T-cell (primary cell): ENCODE results near the gene FNDC7. TPM values are rescaled to one million over a fixed set of nuclear protein-coding genes. Genes with fewer than 3 reads are reported as not detected.
"Not testable (repeated sequence)": the region's sequence is repeated elsewhere in the genome, so short reads cannot be mapped to it uniquely, and the experiment has no call there.

Experiments used
- ATAC-seq, 4 experiments: fragments of 200-7000 bp in 3 of 4; fragments of 150-1000 bp in 1 of 4; cut with Tn5 transposase; replicated peaks in 1 of 4; 1 replicate in 3 of 4; 2 replicates in 1 of 4; pipeline ENCODE4 v1.10.0; 2021; ENCODE audit warnings: moderate library complexity in 3 of 4, mild to moderate bottlenecking in 2 of 4, moderate number of reproducible peaks in 1 of 4
- CTCF ChIA-PET, 2 donors: fragments of 300-600 bp; sonication (Branson Sonifier 250); formaldehyde crosslinking; loops; one replicate each; lab custom pipeline; 2022; ENCODE audit warnings: antibody characterized with exemption in 2 of 2; lab: Charles Lee
- POLR2A ChIA-PET, 2 donors: fragments of 300-600 bp; sonication (Branson Sonifier 250); formaldehyde crosslinking; loops; one replicate each; lab custom pipeline; 2022; ENCODE audit warnings: antibody characterized with exemption in 2 of 2; lab: Charles Lee
- DNase-seq, 35 experiments: peaks; one replicate each; pipeline versions ENCODE4 v3.0.0 to v3.0.0-alpha.2; 2013 to 2023
- H3K27ac ChIP-seq: one replicate; pipeline ENCODE4 v1.5.1; 2013; ENCODE audit warnings: low read length
- H3K27me3 ChIP-seq, 2 experiments: replicated peaks in 1 of 2; 1 replicate in 1 of 2; 2 replicates in 1 of 2; pipeline versions ENCODE4 v1.6.1 to v1.7.0; 2013; ENCODE audit warnings: low read length in 1 of 2, mixed read lengths in 1 of 2; ENCODE audit not compliant: control insufficient read depth in 2 of 2, insufficient read depth in 2 of 2; ENCODE audit errors: extremely low read depth in 1 of 2
- H3K36me3 ChIP-seq, 2 donors: 1 replicate in 1 of 2; 2 replicates in 1 of 2; pipeline versions ENCODE4 v1.6.1 to v1.7.0; 2013; ENCODE audit warnings: low read length in 1 of 2; ENCODE audit not compliant: control insufficient read depth in 2 of 2, insufficient read depth in 1 of 2; ENCODE audit errors: extremely low read depth in 1 of 2
- H3K4me1 ChIP-seq, 2 experiments: 1 replicate in 1 of 2; 2 replicates in 1 of 2; pipeline versions ENCODE4 v1.6.1 to v1.7.0; 2013; ENCODE audit warnings: low read length in 2 of 2, mixed read lengths in 1 of 2; ENCODE audit not compliant: insufficient read depth in 2 of 2, control insufficient read depth in 1 of 2; ENCODE audit errors: extremely low read depth in 1 of 2
- H3K4me3 ChIP-seq, 2 donors: 1 replicate in 1 of 2; 2 replicates in 1 of 2; pipeline versions ENCODE4 v1.5.1 to v1.7.0; 2013; ENCODE audit warnings: mild to moderate bottlenecking in 2 of 2, low read length in 1 of 2, moderate library complexity in 1 of 2; ENCODE audit not compliant: control insufficient read depth in 1 of 2; ENCODE audit errors: extremely low read depth in 1 of 2
- H3K9me3 ChIP-seq: 2 replicates; pipeline ENCODE4 v1.7.0; 2013
- H3K27ac Mint-ChIP-seq, 2 donors: one replicate each; pipeline ENCODE4 v1.8.0; 2020 to 2021; ENCODE audit warnings: mild to moderate bottlenecking in 2 of 2, mixed read lengths in 2 of 2
- H3K27me3 Mint-ChIP-seq, 2 donors: one replicate each; pipeline ENCODE4 v1.8.0; 2021 to 2022; ENCODE audit warnings: mixed read lengths in 2 of 2
- H3K36me3 Mint-ChIP-seq: one replicate; pipeline ENCODE4 v1.8.0; 2021; ENCODE audit warnings: mixed read lengths
- H3K4me1 Mint-ChIP-seq, 3 donors: one replicate each; pipeline ENCODE4 v1.8.0; 2020 to 2022; ENCODE audit warnings: mixed read lengths in 3 of 3, mild to moderate bottlenecking in 1 of 3
- H3K4me3 Mint-ChIP-seq, 3 donors: one replicate each; pipeline ENCODE4 v1.8.0; 2020 to 2022; ENCODE audit warnings: mild to moderate bottlenecking in 3 of 3, mixed read lengths in 3 of 3, moderate library complexity in 3 of 3
- H3K9me3 Mint-ChIP-seq, 3 donors: one replicate each; pipeline ENCODE4 v1.8.0; 2020 to 2022; ENCODE audit warnings: mixed read lengths in 3 of 3
- WGBS: methylation state at CpG from one replicate; pipeline ENCODE4 v1.1.5; 2013; ENCODE audit warnings: missing lambda C conversion rate; ENCODE audit not compliant: insufficient coverage; 5-methylcytosine and 5-hydroxymethylcytosine counted together
- total RNA-seq, 35 experiments: library from RNA in 6 of 35; stranded (reverse) in 6 of 35; fragments of 120-200 nt in 1 of 35; gene quantifications; one replicate each; pipeline versions ENCODE4 v1.2.1 to v1.2.4 and lab custom pipeline; 2013 to 2026

The FNDC7 gene, protein sequence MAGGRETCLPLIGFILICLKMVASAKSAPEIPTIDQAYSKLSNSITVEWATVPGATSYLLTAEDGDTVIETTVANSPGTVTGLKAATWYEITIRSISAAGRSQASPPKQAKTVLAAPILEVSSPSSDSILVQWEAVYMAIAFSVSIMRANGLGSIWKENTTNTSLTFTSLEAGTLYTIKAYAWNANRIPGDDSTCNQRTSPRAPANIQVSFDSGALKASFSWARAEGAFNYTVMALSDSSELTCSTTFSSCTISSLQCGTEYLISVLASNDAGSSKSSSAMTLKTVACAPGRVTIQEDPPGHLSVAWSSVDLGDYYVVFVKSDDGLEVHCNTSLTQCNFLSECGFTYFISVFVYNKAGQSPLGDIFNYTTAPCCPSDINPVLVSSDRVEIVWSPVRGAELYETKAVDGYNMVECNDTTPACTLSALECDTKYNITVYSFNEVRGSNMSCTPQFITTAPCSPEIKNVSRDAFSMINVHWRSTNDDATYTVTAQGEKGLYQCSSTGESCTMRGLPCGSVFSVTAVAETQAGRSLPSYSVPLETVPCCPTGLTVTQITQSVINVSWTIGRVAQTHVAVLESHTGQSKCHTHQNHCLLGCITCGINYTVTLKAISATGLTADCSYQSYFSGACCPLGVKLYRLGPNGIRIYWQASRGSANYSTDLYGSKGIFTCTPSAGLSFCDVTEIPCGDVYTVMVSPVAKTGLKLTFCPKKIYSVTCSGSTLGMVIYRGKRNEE
- total RNA-seq: under 1 TPM; 0.13 to 0.29 (median 0.25) TPM
- 0.09 TPM for total RNA-seq (2013)
- total RNA-seq (lab: John Stamatoyannopoulos, UW): 0 to 0.81 (median 0.19) reads per million in 29 experiments

DNA sequence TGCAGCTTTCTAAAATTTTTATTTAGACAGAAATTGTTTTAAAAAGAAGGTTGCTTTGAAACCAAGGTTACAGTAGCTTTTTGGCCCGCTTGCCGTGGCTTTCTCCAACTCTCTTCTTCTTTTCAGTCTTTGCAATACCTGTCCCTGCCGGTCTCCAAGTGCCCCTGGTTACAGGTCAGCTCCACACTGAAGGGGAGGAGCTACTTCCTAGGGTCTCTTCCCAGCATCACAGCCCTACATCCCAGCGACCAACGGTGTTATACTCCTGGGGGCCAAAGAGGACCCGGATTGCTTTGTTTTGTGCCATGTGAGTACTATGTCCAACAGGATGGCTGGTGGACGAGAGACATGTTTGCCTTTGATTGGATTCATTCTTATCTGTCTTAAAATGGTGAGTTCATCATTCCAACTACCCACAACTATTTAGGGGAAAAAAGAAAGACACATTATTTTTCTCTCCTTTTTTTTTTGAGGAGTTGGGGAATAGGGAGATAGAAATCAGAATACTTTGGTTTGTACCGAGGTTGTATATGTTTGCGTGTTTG lies at the start of gene FNDC7:
FNDC7 (plus strand) TSS at position 303 of the 545 bp plus-strand sequence; CDS start at position 329, 26 bp downstream.
- WGBS: 100% methylated on average over 3 of the region's 9 CpGs
- no peaks in the 10 kb centered on the region for H3K36me3 Mint-ChIP-seq
- H3K27ac Mint-ChIP-seq: no peak within 1 kb of the TSS
- POLR2A ChIA-PET: no interaction called here
- Histone ChIP-seq H3K27ac (no peak within 1 kb of the TSS), H3K36me3 (no peaks in the 10 kb centered on the region), H3K27me3 (no peaks in the 10 kb centered on the region), H3K4me1 (peaks cover 0 to 6% of the 10 kb centered on the region in 2 experiments), H3K4me3 (no peak within 1 kb of the TSS), H3K9me3 (no peaks in the 10 kb centered on the region)
- H3K4me1 Mint-ChIP-seq: peaks cover 7 to 13% (median 12%) of the 10 kb centered on the region in 3 donors
- ATAC-seq: no peak
- H3K27me3 Mint-ChIP-seq: peaks cover 3 to 10% of the 10 kb centered on the region in 2 donors
- CTCF ChIA-PET: interaction anchor here in 1 of 2 donors (2.1 kb wide), 1 partner anchor 20 kb away, joined by 7 read pairs; the partner anchor contains the start of gene PRPF38B
- no peak for DNase-seq
- no peaks in the 10 kb centered on the region for H3K9me3 Mint-ChIP-seq
- H3K4me3 Mint-ChIP-seq: no peak within 1 kb of the TSS

DNA sequence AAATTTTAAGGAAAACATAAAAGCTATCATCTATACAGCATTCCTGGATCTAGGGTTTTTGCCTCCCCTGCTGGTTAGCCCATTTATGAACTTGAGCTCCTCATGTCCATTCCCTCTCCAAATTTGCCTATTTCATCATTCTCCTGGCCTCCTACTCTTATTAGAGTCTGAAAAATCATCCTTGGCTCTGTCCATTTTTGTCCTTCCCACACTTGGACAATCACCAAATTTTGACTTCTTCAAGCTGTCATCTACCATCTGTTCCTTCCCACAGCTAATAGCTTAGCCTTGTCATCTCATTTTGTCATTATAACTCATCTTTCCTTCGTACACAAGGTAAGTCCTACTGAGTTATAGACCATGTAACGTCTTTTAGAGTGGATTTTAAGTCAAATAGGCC lies 49.6 kb upstream of the FNDC7 start:
- Histone ChIP-seq H3K9me3 (no peaks in the 10 kb centered on the region), H3K4me3 (no peak overlapping the region), H3K27me3 (no peaks in the 10 kb centered on the region), H3K4me1 (peaks cover 8 to 17% of the 10 kb centered on the region in 2 experiments), H3K27ac (no peak overlapping the region), H3K36me3 (no peaks in the 10 kb centered on the region)
- no peak for DNase-seq
- ATAC-seq: no peak
- POLR2A ChIA-PET: interaction anchor here (0.6 to 2.7 kb wide), 3 partner anchors 16 to 51 kb away, joined by 3 to 33 read pairs (median 3); partner anchors contain the start of gene PRPF38B (in 1 of the 2)
- Mint-ChIP-seq H3K27me3 (no peaks in the 10 kb centered on the region), H3K9me3 (no peaks in the 10 kb centered on the region), H3K4me3 (peak overlapping the region in 2 of 3 donors; percentile 8 to 21), H3K36me3 (no peaks in the 10 kb centered on the region), H3K27ac (peak overlapping the region; percentile 47 to 95), H3K4me1 (peaks cover 28 to 40% (median 33%) of the 10 kb centered on the region in 3 donors)
- CTCF ChIA-PET: interaction anchor here (0.8 to 4.5 kb wide), 5 partner anchors 16 to 103 kb away, joined by 3 to 32 read pairs (median 6); partner anchors contain the start of gene EEIG2 (in 1 of the 2)
- no CpG with 5 or more reads among the region's 2 CpGs for WGBS

DNA sequence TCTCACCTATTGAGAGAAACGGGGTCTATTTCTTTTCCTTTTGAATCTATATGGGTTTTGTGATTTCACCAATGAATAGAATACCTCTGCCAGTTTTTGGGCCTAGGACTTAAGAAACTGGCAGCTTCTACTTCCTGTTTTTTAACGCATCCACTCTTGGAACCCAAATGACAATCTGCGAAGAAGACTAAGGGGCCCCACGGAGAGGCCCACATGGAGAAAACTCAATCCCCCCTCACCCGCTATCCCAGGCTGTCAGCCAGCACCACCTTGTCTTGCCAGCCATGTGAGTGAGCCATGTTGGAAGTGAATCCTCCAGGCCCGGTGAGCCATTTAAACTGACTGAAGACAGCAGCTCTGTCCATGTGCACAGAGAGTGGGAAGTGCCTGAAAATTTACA lies 48.2 kb upstream of the FNDC7 start:
- Mint-ChIP-seq H3K27me3 (no peaks in the 10 kb centered on the region), H3K9me3 (no peaks in the 10 kb centered on the region), H3K27ac (no peak overlapping the region), H3K36me3 (no peaks in the 10 kb centered on the region), H3K4me3 (no peak overlapping the region), H3K4me1 (peaks cover 30 to 35% (median 35%) of the 10 kb centered on the region in 3 donors)
- Histone ChIP-seq H3K27ac (no peak overlapping the region), H3K4me3 (no peak overlapping the region), H3K4me1 (peaks cover 8 to 17% of the 10 kb centered on the region in 2 experiments), H3K9me3 (no peaks in the 10 kb centered on the region), H3K36me3 (no peaks in the 10 kb centered on the region), H3K27me3 (no peaks in the 10 kb centered on the region)
- ChIA-PET CTCF (interaction anchor here in 1 of 2 donors (0.6 kb wide), 2 partner anchors 22 to 238 kb away, joined by 3 to 7 read pairs; no protein-coding TSS in a partner anchor), POLR2A (interaction anchor here (0.5 to 1.1 kb wide), 2 partner anchors 28 to 32 kb away, joined by 6 to 8 read pairs; partner anchors contain the start of gene PRPF38B (in 1 of the 2))
- DNase-seq (no peak), ATAC-seq (no peak)
- WGBS: 70% methylated on average over 2 of the region's 6 CpGs

DNA sequence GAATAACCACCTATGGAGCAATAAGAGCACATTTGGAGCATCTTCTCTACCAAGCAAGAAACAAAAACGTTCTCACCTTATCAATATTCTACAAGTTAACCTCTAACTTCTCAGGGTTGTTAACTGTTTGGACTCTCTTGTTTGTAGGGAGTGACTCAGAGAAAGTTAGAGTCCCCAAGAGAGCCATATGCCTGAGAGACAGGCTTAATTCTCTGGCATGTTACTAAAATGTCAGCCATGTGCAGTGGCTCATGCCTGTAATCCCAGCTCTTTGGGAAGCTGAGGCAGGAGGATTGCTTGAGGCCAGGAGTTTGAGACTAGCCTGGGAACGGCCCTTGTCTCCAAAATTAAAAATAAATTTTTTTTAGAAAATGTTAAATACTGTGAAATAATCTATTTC lies 47.6 kb upstream of the FNDC7 start:
- no peak for DNase-seq
- H3K27me3 ChIP-seq: no peaks in the 10 kb centered on the region
- Mint-ChIP-seq H3K27ac (no peak overlapping the region), H3K9me3 (no peaks in the 10 kb centered on the region), H3K27me3 (no peaks in the 10 kb centered on the region), H3K4me1 (peaks cover 24 to 31% (median 29%) of the 10 kb centered on the region in 3 donors), H3K4me3 (no peak overlapping the region), H3K36me3 (no peaks in the 10 kb centered on the region)
- CTCF ChIA-PET: no interaction called here
- no peaks in the 10 kb centered on the region for H3K9me3 ChIP-seq
- no peak overlapping the region for H3K4me3 ChIP-seq
- H3K27ac ChIP-seq: no peak overlapping the region
- H3K4me1 ChIP-seq: peaks cover 8 to 17% of the 10 kb centered on the region in 2 experiments
- no CpG with 5 or more reads among the region's 2 CpGs for WGBS
- no peak for ATAC-seq
- H3K36me3 ChIP-seq: no peaks in the 10 kb centered on the region
- POLR2A ChIA-PET: interaction anchor here in 1 of 2 donors (1.1 kb wide), 1 partner anchor 27 kb away, joined by 6 read pairs; the partner anchor contains the start of gene PRPF38B

DNA sequence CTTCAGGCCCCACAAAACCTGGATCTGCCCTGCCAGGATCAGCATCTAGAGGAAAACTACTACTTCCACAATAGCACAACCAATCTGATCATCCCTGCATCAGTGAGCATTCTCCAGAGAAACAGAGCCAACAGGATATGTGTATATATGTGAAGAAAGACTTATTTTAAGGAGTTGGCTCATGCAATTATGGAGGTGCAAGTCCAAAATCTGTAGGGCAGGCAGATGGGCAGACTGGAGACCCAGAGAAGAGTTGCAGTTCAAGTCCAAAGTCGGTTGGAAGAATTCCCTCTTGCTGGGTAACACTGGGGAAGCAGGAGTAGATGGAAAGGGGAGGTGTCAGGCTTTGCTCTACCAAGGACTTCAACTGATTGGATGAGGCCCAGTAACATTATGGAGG lies 46.9 kb upstream of the FNDC7 start:
- H3K4me1 ChIP-seq: peaks cover 8 to 13% of the 10 kb centered on the region in 2 experiments
- Mint-ChIP-seq H3K27ac (no peak overlapping the region), H3K9me3 (no peaks in the 10 kb centered on the region), H3K4me1 (peaks cover 20 to 27% (median 24%) of the 10 kb centered on the region in 3 donors), H3K36me3 (no peaks in the 10 kb centered on the region), H3K27me3 (no peaks in the 10 kb centered on the region), H3K4me3 (no peak overlapping the region)
- H3K36me3 ChIP-seq: no peaks in the 10 kb centered on the region
- peaks cover 0 to 5% of the 10 kb centered on the region in 2 experiments for H3K27me3 ChIP-seq
- DNase-seq: no peak
- no peak overlapping the region for H3K4me3 ChIP-seq
- ATAC-seq: no peak
- H3K9me3 ChIP-seq: no peaks in the 10 kb centered on the region
- POLR2A ChIA-PET: no interaction called here
- no peak overlapping the region for H3K27ac ChIP-seq
- CTCF ChIA-PET: no interaction called here
- 57% methylated on average over 1 of the region's 1 CpG for WGBS

DNA sequence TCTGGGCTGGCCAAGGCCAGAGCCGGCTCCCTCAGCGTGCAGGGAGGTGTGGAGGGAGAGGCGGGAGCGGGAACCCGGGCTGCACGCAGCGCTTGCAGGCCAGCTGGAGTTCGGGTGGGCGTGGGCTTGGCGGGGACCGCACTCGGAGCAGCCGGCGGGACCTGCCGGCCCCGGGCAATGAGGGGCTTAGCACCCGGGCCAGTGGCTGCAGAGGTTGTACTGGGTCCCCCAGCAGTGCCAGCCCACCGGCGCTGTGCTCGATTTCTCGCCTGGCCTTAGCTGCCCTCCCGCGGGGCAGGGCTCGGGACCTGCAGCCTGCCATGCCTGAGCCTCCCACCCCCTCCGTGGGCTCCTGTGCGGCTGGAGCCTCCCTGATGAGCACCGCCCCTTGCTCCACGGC lies 45.3 kb upstream of the FNDC7 start:
- ATAC-seq, H3K4me1 ChIP-seq, H3K27ac ChIP-seq, H3K27me3 Mint-ChIP-seq, H3K9me3 ChIP-seq, DNase-seq, H3K4me3 ChIP-seq, H3K27me3 ChIP-seq, H3K27ac Mint-ChIP-seq, H3K36me3 ChIP-seq, H3K9me3 Mint-ChIP-seq, POLR2A ChIA-PET, H3K36me3 Mint-ChIP-seq, H3K4me3 Mint-ChIP-seq: not testable (repeated sequence)
- H3K4me1 Mint-ChIP-seq: peaks cover 15 to 17% (median 17%) of the 10 kb centered on the region in 3 donors
- CTCF ChIA-PET: interaction anchor here in 1 of 2 donors (1.0 kb wide), 1 partner anchor 25 kb away, joined by 3 read pairs; the partner anchor contains the start of gene PRPF38B
- 98% methylated on average over 26 of the region's 28 CpGs for WGBS
